ENCODE measurements around the gene VILL. TPM values are rescaled to one million over a fixed set of nuclear protein-coding genes. Genes with fewer than 3 reads are reported as not detected.

VILL gene
- polyA plus RNA-seq, 1 of the 3 experiments (the other 2 are of a cell fraction) = 8.8 TPM

GRCh38 chr3:37984596-37984995, 6.0 kb upstream of the VILL start:
- CTCF ChIA-PET = interaction anchor here (1.4 to 6.3 kb wide), 4 partner anchors 11 to 129 kb away, joined by 3 to 33 read pairs (median 18); no protein-coding TSS in a partner anchor
- no peak overlapping the region for H3K4me3 ChIP-seq (ENCODE audit: low read depth in 2 of 2, low read length in 1 of 2)
- no peaks in the 10 kb centered on the region for H3K79me2 ChIP-seq (ENCODE audit: insufficient read depth)
- H4K20me1 ChIP-seq (ENCODE audit: insufficient read depth) = no peaks in the 10 kb centered on the region
- no peak for DNase-seq
- WGBS (ENCODE audit: low lambda C conversion rate) = 98% methylated on average over 6 of the region's 7 CpGs
- no peak overlapping the region for H3K9ac ChIP-seq
- TF ChIP-seq, protein P1, sequence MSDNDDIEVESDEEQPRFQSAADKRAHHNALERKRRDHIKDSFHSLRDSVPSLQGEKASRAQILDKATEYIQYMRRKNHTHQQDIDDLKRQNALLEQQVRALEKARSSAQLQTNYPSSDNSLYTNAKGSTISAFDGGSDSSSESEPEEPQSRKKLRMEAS (IDR thresholded peaks at IDR 0.05; ENCODE audit: low read depth) = no peak
- TF ChIP-seq JUND (IDR thresholded peaks at IDR 0.05) (no peak), CHD2 (IDR thresholded peaks at IDR 0.05; ENCODE audit: low read length, partially characterized antibody) (no peak), RAD21 (IDR thresholded peaks at IDR 0.05; ENCODE audit: low read length) (no peak), REST (IDR thresholded peaks at IDR 0.05; ENCODE audit: low read depth, low read length) (no peak), FOXJ3 (CRISPR knock-in tag; IDR thresholded peaks at IDR 0.05) (no peak), USF1 (IDR thresholded peaks at IDR 0.05; ENCODE audit: borderline replicate concordance, low read depth) (no peak), NRF1 (IDR thresholded peaks at IDR 0.05; ENCODE audit: low read depth, low read length) (no peak), RXRA (IDR thresholded peaks at IDR 0.05; ENCODE audit: borderline replicate concordance, low read depth) (no peak), GABPA (IDR thresholded peaks at IDR 0.05; ENCODE audit: low read depth) (no peak), SIN3A (IDR thresholded peaks at IDR 0.05; ENCODE audit: borderline replicate concordance, low read depth, low read length) (no peak), POLR2AphosphoS5 (IDR thresholded peaks at IDR 0.05; ENCODE audit: low read depth, low read length) (no peak), TAF1 (IDR thresholded peaks at IDR 0.05; ENCODE audit: borderline replicate concordance, low read depth, low read length) (no peak), EP300 (IDR thresholded peaks at IDR 0.05; ENCODE audit: borderline replicate concordance in 1 of 2, low read depth in 1 of 2, low read length in 1 of 2) (no peak), FOXM1 (IDR thresholded peaks at IDR 0.05; ENCODE audit: low read depth) (no peak), TCF12 (IDR thresholded peaks at IDR 0.05) (no peak), TEAD4 (IDR thresholded peaks at IDR 0.05; ENCODE audit: borderline replicate concordance, insufficient read depth) (no peak), EZH2phosphoT487 (IDR thresholded peaks at IDR 0.05; ENCODE audit: borderline replicate concordance, low read depth) (no peak)
- TF ChIP-seq, protein P2, sequence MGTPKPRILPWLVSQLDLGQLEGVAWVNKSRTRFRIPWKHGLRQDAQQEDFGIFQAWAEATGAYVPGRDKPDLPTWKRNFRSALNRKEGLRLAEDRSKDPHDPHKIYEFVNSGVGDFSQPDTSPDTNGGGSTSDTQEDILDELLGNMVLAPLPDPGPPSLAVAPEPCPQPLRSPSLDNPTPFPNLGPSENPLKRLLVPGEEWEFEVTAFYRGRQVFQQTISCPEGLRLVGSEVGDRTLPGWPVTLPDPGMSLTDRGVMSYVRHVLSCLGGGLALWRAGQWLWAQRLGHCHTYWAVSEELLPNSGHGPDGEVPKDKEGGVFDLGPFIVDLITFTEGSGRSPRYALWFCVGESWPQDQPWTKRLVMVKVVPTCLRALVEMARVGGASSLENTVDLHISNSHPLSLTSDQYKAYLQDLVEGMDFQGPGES (IDR thresholded peaks at IDR 0.05; ENCODE audit: low read depth, low read length) = no peak
- POLR2A ChIA-PET = no interaction called here
- no peaks in the 10 kb centered on the region for H3K27me3 ChIP-seq (ENCODE audit: insufficient read depth)
- no peak overlapping the region for H3K27ac ChIP-seq (ENCODE audit: low read depth in 2 of 2, low read length in 1 of 2)
- no peak overlapping the region for H3K4me2 ChIP-seq
- H2AFZ ChIP-seq (ENCODE audit: low read depth) = no peak overlapping the region
- no peaks in the 10 kb centered on the region for H3K9me3 ChIP-seq
- no peaks in the 10 kb centered on the region; a peak in 1 of 4 replicates for H3K4me1 ChIP-seq (ENCODE audit: control insufficient read depth in 1 of 2, insufficient read depth in 2 of 2, low read depth in 1 of 2, low read length in 1 of 2)
- H3K36me3 ChIP-seq (replicated peaks in 1 of 2; ENCODE audit: control insufficient read depth in 1 of 2, insufficient read depth in 2 of 2, low read length in 1 of 2) = peaks cover 15 to 44% of the 10 kb centered on the region in 2 experiments
- no peaks in the 10 kb centered on the region for H3K9me2 ChIP-seq
- H3F3A ChIP-seq (replicated peaks; ENCODE audit: insufficient read depth) = no peaks in the 10 kb centered on the region

Measured in SK-N-SH (cell line).